ENCODE data around the gene MECR.

DNA sequence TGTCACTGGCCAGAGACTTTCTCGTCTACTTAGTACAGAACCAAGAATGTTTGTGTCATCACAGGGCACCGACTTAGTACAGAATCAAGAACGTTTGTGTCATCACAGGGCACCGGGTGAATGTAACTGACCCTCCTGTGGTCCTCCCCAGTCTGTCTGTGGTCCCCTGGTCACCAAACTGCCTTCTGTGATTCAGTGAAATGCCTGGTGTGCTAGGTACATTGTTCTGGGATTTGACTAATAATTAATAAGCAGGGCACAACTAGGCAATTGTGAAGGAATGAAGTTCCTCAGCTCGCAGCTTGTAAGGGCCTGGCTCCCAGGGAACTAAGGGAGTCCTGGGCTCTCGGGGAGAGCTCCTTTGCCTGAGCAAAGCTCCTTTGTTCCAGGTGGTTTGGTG is 7.2 kb downstream of the MECR start:
- TF ChIP-seq, protein P1, sequence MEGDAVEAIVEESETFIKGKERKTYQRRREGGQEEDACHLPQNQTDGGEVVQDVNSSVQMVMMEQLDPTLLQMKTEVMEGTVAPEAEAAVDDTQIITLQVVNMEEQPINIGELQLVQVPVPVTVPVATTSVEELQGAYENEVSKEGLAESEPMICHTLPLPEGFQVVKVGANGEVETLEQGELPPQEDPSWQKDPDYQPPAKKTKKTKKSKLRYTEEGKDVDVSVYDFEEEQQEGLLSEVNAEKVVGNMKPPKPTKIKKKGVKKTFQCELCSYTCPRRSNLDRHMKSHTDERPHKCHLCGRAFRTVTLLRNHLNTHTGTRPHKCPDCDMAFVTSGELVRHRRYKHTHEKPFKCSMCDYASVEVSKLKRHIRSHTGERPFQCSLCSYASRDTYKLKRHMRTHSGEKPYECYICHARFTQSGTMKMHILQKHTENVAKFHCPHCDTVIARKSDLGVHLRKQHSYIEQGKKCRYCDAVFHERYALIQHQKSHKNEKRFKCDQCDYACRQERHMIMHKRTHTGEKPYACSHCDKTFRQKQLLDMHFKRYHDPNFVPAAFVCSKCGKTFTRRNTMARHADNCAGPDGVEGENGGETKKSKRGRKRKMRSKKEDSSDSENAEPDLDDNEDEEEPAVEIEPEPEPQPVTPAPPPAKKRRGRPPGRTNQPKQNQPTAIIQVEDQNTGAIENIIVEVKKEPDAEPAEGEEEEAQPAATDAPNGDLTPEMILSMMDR (IDR thresholded peaks at IDR 0.05; ENCODE audit: low read length): no peak
- TF ChIP-seq EZH2 (optimal IDR thresholded peaks at IDR 0.05; ENCODE audit: low read depth, low read length) (no peak), EZH2phosphoT487 (IDR thresholded peaks at IDR 0.05; ENCODE audit: low read length) (no peak)
